Measurements from ENCODE around the gene LUM. TPM values are rescaled to one million over a fixed set of nuclear protein-coding genes. Genes with fewer than 3 reads are reported as not detected.
A peak's percentile ranks its signal among the peaks of the same experiment; 100 is the strongest.

The LUM gene, protein sequence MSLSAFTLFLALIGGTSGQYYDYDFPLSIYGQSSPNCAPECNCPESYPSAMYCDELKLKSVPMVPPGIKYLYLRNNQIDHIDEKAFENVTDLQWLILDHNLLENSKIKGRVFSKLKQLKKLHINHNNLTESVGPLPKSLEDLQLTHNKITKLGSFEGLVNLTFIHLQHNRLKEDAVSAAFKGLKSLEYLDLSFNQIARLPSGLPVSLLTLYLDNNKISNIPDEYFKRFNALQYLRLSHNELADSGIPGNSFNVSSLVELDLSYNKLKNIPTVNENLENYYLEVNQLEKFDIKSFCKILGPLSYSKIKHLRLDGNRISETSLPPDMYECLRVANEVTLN
- total RNA-seq: 100 to 1,000 TPM; 213 to 557 (median 340) TPM

DNA sequence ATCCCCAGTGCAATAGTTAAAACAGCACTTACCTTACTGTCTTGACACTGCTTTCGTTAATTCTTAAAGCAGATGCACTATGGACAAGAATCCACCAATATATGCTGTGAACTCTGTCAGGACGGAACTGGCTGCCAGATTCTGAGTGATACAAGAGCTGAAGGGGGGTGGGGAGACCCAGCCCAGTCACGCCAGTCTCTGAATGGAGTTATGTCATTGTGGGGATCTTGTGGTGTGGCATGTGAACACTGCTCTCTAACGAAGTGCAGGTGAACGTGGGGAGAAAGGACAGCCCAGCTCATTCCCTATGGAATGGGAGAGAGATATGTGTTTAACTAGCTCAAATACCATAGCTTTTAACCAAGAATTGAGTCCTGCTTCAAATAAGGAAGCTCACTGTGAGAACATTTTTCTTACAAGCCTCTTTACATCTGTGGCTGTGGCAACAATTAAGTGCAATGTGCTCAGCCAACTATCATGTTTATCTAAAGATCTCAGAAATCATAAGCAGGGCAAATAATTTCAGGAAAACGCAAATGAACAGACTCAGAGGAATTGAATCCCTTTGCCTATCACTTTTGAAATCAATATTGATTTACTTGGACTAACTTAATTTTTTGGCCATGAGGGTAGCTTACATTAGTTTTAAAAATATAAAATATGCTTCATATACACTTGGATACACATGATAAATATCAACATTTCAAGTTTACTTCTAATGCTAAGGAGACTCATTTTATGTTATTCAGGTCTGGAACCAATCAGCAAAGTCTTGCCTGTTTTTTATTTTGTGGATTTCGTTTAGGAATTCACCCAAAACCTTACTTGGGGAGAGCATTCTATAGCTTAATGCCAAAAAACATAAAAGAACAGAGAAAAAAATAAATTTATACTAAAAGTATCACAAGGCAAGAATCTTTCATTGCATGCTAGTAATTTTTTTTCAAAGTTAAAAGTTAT is at the start of gene LUM:
Gene LUM, minus strand, starts transcription at position 129 of the 960 bp plus-strand sequence. CDS start 2,515 bp downstream, outside the sequence.
- TF ChIP-seq, protein P1, sequence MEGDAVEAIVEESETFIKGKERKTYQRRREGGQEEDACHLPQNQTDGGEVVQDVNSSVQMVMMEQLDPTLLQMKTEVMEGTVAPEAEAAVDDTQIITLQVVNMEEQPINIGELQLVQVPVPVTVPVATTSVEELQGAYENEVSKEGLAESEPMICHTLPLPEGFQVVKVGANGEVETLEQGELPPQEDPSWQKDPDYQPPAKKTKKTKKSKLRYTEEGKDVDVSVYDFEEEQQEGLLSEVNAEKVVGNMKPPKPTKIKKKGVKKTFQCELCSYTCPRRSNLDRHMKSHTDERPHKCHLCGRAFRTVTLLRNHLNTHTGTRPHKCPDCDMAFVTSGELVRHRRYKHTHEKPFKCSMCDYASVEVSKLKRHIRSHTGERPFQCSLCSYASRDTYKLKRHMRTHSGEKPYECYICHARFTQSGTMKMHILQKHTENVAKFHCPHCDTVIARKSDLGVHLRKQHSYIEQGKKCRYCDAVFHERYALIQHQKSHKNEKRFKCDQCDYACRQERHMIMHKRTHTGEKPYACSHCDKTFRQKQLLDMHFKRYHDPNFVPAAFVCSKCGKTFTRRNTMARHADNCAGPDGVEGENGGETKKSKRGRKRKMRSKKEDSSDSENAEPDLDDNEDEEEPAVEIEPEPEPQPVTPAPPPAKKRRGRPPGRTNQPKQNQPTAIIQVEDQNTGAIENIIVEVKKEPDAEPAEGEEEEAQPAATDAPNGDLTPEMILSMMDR (IDR thresholded peaks at IDR 0.05): no peak
- DNase-seq (ENCODE audit: low spot score): no peak
- ATAC-seq (ENCODE audit: low FRiP score): peak; percentile 52

DNA sequence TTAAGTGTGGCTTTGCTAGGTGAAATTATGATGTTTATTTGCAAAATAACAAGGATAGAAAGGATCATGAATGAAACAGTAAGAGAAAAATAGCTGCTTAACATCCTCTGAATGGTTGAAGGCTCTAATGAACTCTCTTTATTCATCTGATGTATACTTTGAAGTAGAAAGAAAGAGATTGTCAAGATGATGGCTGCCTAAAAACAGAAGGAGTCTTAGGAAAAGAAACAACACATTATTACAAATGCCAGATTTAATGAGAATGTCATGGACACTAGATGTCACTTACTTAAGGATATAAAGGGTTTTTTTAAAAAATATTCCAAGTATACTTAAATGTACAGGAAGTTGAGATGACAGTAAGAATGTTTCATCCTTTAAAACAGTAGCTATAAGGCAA is 49.7 kb upstream of the LUM start:
- ATAC-seq (ENCODE audit: low FRiP score) (no peak), DNase-seq (ENCODE audit: low spot score) (no peak)
- TF ChIP-seq, protein P1 (IDR thresholded peaks at IDR 0.05): no peak

DNA sequence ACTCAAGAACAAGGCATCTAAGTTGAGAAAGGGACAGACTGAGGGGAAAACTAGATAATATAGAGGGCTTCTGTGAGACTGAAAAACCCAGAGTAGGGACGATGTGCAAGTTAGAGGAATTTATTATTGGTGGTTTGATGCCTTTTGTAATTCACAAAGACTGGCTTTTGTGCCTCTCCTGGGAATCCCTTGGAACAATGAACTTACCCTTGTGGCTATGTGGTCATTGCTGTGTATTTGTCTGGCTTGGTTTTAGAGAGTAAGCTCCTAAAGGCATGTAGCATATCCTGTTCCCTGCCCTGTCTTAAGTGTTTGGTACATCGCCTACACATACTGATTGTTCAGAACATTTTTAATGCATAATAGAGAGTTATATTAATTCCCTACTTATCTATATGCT is 44.7 kb upstream of the LUM start:
- TF ChIP-seq, protein P1 (IDR thresholded peaks at IDR 0.05): no peak
- no peak for ATAC-seq (ENCODE audit: low FRiP score)

DNA sequence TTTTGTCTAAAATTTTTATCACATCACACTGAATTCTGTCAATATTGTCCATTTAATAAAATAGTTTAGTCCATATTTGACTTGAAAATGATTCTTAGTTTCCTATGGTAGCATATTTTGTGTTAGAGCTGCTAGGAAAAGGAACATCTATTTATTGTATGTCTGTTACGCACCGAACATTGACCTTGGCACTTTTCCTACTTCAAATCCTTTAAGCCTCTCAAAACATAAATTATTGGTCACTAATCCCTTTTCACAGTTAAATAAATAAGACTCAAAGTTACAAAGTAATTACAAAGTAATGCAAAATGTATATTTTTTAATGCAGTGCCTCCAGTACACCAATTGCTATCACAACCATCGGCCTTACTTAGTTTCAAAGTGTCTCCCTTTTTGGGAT is 42.8 kb upstream of the LUM start:
- no peak for DNase-seq (ENCODE audit: low spot score)
- TF ChIP-seq, protein P1 (IDR thresholded peaks at IDR 0.05): no peak

More for the DNA sequence above, 44.7 kb upstream of the LUM start:
- DNase-seq (ENCODE audit: low spot score): no peak

DNA sequence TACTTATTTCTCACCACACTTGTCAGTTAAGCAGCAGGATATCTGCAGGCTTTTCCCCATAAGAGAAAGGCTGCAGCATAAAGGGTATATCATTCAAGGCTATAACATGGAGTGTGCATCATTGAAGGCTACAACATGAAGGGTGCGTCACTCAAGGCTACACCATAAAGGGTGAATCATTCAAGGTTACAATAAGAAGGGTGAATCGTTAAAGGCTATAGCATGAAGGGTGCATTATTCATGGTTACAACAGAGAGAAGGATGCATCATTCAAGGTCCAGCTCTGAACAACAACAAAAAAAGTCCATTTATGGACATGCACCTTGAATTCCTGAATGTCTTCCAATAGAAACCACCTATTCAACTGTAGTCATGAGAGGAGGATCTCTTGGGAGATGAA is 32.8 kb upstream of the LUM start:
- TF ChIP-seq, protein P1 (IDR thresholded peaks at IDR 0.05): no peak
- DNase-seq (ENCODE audit: low spot score) (no peak), ATAC-seq (ENCODE audit: low FRiP score) (no peak)

More for the DNA sequence above, 42.8 kb upstream of the LUM start:
- no peak for ATAC-seq (ENCODE audit: low FRiP score)

DNA sequence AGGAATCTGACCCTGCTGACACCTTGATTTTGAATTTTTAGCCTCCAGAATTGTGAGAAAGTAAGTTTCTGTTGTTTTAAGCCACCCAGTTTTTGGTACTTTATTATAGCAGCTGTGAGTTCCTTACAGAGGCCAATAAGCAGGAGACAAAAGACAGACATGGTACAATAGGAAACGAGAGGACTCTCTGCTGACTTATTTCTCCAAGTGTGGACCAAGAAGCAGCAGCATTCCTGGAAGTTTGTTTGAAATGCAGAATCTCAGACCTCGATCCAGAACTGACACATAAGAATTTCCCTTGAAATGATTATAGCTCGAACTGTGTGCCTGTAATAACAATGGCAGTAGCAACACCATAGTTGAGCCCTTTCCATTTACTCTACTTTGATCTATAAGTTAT is 31.9 kb upstream of the LUM start:
- TF ChIP-seq, protein P1 (IDR thresholded peaks at IDR 0.05): no peak
- no peak for DNase-seq (ENCODE audit: low spot score)
- ATAC-seq (ENCODE audit: low FRiP score): no peak
